Colonic mucosa (tissue), 4 donors: ENCODE measurements around the gene EML1. TPM values are rescaled to one million over a fixed set of nuclear protein-coding genes. Genes with fewer than 3 reads are reported as not detected.

ENCODE experiments used
- DNase-seq: peaks from one replicate; pipeline ENCODE4 v3.0.0-alpha.2; 2020
- H3K27ac ChIP-seq: fragments of 200-600 bp; one replicate; pipeline ENCODE4 v1.8.0; 2021
- H3K27me3 ChIP-seq: fragments of 200-600 bp; one replicate; pipeline ENCODE4 v1.8.0; 2021
- H3K36me3 ChIP-seq: fragments of 200-600 bp; one replicate; pipeline ENCODE4 v1.8.0; 2021
- H3K4me1 ChIP-seq: fragments of 200-600 bp; one replicate; pipeline ENCODE4 v1.8.0; 2021; ENCODE audit warnings: mild to moderate bottlenecking
- H3K4me3 ChIP-seq: fragments of 200-600 bp; one replicate; pipeline ENCODE4 v1.8.0; 2021
- H3K9ac ChIP-seq, 2 donors: one replicate each; pipeline ENCODE4 v1.7.0; 2013; ENCODE audit warnings: control low read depth in 2 of 2, low read depth in 2 of 2, low read length in 2 of 2
- H3K9me3 ChIP-seq: fragments of 200-600 bp; one replicate; pipeline ENCODE4 v1.8.0; 2021
- CTCF ChIP-seq: fragments of 200-600 bp; IDR thresholded peaks from one replicate; pipeline ENCODE4 v1.8.0; 2022; ENCODE audit warnings: antibody characterized with exemption, mild to moderate bottlenecking
- intact Hi-C: fragments of 100-400 bp; cut with DNase I; formaldehyde crosslinking; loops from one replicate; pipeline ENCODE4 v1.14.1; 2022
- total RNA-seq, 2 donors: library from RNA; stranded (reverse); fragmentation: NEBNext Ultra II Directional in 1 of 2; extraction: Animal tissue kit (Norgen Biotek cat#: 25700) in 1 of 2; gene quantifications; one replicate each; pipeline ENCODE4 v1.2.1, GENCODE V29; 2021
- donor health status: healthy.
- donor health status: DM: no; HTN: no; CAD: no.
- donor health status: DM: no; HTN: no; CAD: no.

The EML1 gene
- total RNA-seq, 2 donors from 2014 or later = 3.6 to 14.2 TPM

- TF ChIP-seq CTCF = no peak
- H3K36me3 ChIP-seq = no peaks in the 10 kb centered on the region
- no peak overlapping the region for H3K27ac ChIP-seq
- H3K9me3 ChIP-seq = no peaks in the 10 kb centered on the region
- no peaks in the 10 kb centered on the region for H3K4me1 ChIP-seq
- H3K4me3 ChIP-seq = no peak overlapping the region
- intact Hi-C loops = no loop called here
- H3K9ac ChIP-seq = no peak overlapping the region
- H3K27me3 ChIP-seq = peaks cover 19% of the 10 kb centered on the region
- no peak for DNase-seq
Measured at GRCh38 chr14:99797231-99797630, 4.0 kb downstream of the EML1 start.

- H3K27me3 ChIP-seq = no peaks in the 10 kb centered on the region
- no peak for TF ChIP-seq CTCF
- no peak overlapping the region for H3K4me3 ChIP-seq
- intact Hi-C loops = no loop called here
- no peak for DNase-seq
- H3K36me3 ChIP-seq = no peaks in the 10 kb centered on the region
- H3K27ac ChIP-seq = no peak overlapping the region
- H3K4me1 ChIP-seq = no peaks in the 10 kb centered on the region
- no peak overlapping the region for H3K9ac ChIP-seq
- no peaks in the 10 kb centered on the region for H3K9me3 ChIP-seq
Measured at GRCh38 chr14:99800781-99801180, 7.6 kb downstream of the EML1 start.

GRCh38 chr14:99802301-99803105 lies 9.3 kb downstream of the EML1 start:
- H3K4me1 ChIP-seq = no peaks in the 10 kb centered on the region
- no peaks in the 10 kb centered on the region for H3K9me3 ChIP-seq
- H3K27me3 ChIP-seq = no peaks in the 10 kb centered on the region
- H3K9ac ChIP-seq = no peak overlapping the region
- no peak overlapping the region for H3K4me3 ChIP-seq
- no peak overlapping the region for H3K27ac ChIP-seq
- no peak for TF ChIP-seq CTCF
- no peak for DNase-seq
- intact Hi-C loops = no loop called here
- no peaks in the 10 kb centered on the region for H3K36me3 ChIP-seq

GRCh38 chr14:99803106-99803775 lies 10.0 kb downstream of the EML1 start:
- no peak overlapping the region for H3K27ac ChIP-seq
- H3K9me3 ChIP-seq = no peaks in the 10 kb centered on the region
- no peak overlapping the region for H3K9ac ChIP-seq
- intact Hi-C loops = no loop called here
- no peaks in the 10 kb centered on the region for H3K27me3 ChIP-seq
- no peaks in the 10 kb centered on the region for H3K4me1 ChIP-seq
- H3K4me3 ChIP-seq = no peak overlapping the region
- no peak for TF ChIP-seq CTCF
- DNase-seq = no peak
- no peaks in the 10 kb centered on the region for H3K36me3 ChIP-seq

GRCh38 chr14:99803803-99804202 lies 10.6 kb downstream of the EML1 start:
- intact Hi-C loops = no loop called here
- no peak for TF ChIP-seq CTCF

More at GRCh38 chr14:99803803-99804202, 10.6 kb downstream of the EML1 start:
- DNase-seq = no peak
- H3K36me3 ChIP-seq = no peaks in the 10 kb centered on the region
- H3K4me3 ChIP-seq = no peak overlapping the region
- no peaks in the 10 kb centered on the region for H3K27me3 ChIP-seq
- no peak overlapping the region for H3K9ac ChIP-seq
- H3K4me1 ChIP-seq = no peaks in the 10 kb centered on the region
- no peak overlapping the region for H3K27ac ChIP-seq
- no peaks in the 10 kb centered on the region for H3K9me3 ChIP-seq
